Renal cortical epithelial cell (primary cell): ENCODE data around the gene TMEM43. TPM values are rescaled to one million over a fixed set of nuclear protein-coding genes. Genes with fewer than 3 reads are reported as not detected.
"Not testable (repeated sequence)": the region's sequence is repeated elsewhere in the genome, so short reads cannot be mapped to it uniquely, and the experiment has no call there.

Source experiments
- DNase-seq: peaks from one replicate; pipeline ENCODE4 v3.0.0-alpha.2; 2011; ENCODE audit warnings: low read depth
- total RNA-seq: library from RNA; depleted of rRNA; stranded (reverse); fragments of >200 nt; gene quantifications from 2 replicates; pipeline ENCODE4 v1.2.3, GENCODE V29; 2014

Gene TMEM43, protein sequence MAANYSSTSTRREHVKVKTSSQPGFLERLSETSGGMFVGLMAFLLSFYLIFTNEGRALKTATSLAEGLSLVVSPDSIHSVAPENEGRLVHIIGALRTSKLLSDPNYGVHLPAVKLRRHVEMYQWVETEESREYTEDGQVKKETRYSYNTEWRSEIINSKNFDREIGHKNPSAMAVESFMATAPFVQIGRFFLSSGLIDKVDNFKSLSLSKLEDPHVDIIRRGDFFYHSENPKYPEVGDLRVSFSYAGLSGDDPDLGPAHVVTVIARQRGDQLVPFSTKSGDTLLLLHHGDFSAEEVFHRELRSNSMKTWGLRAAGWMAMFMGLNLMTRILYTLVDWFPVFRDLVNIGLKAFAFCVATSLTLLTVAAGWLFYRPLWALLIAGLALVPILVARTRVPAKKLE
- 53.5 and 76.2 TPM in 2 replicates for total RNA-seq

DNA sequence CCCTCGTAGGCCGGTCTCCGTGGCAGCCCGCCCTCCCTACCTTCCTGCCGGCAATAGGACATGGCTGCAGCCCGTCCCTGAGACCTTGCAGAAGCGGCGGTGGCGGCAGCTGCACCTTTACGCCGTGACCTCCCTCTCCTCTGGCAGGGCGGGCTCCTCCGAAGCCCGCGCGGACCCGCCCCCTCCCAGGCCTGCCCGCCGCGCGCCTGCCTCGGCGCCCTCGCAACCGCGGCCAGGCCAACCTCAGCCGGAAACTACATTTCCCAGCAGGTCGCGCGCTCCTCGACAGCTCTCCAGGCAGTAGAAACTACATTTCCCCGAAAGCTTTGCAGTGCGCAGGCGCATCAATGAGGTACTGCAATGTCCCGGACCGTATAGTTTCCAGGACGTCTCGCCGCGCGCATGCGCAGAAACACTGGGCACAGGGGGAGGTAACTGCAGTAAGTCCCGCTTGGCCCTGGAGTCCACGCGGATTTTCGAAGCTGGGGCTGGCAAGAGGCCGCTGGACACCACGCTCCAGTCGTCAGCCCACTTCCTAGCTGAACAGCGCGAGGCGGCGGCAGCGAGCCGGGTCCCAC lies at the start of gene TMEM43, which contains the start of gene CHCHD4:
TSS of gene TMEM43 (plus strand) at position 438 of the 578 bp plus-strand sequence. CDS start 142 bp downstream, outside the sequence.
TSS of gene CHCHD4 (minus strand) at position 256 of the 578 bp plus-strand sequence. CDS start at position 62, 194 bp downstream.
- DNase-seq, result peak; percentile 99

DNA sequence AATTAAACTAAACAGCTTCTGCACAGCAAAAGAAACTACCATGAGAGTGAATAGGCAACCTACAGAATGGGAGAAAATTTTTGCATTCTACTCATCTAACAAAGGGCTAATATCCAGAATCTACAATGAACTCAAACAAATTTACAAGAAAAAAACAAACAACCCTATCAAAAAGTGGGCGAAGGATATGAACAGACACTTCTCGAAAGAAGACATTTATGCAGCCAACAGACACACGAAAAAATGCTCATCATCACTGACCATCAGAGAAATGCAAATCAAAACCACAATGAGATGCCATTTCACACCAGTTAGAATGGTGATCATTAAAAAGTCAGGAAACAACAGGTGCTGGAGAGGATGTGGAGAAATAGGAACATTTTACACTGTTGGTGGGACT lies 49.6 kb upstream of the TMEM43 start:
- DNase-seq, result not testable (repeated sequence)

DNA sequence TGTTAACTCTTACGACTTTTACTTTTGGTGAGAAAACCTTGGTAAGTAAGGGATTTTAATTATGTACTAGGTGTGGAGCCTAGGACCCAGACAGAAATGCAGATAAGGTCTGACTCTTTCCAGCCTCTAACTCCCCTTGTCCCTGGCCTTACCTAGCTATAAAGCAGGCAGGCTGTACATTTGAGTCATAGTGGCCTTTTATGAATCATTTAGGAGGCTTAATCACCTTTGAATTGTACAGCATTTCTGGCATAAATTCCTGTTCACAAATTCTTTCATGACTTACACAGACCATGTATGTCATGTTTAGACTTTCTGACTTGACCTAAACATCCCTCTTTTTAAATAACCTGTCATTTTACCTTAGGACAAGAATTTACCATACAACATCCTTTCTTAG lies 47.5 kb upstream of the TMEM43 start:
- peak; percentile 18 for DNase-seq

DNA sequence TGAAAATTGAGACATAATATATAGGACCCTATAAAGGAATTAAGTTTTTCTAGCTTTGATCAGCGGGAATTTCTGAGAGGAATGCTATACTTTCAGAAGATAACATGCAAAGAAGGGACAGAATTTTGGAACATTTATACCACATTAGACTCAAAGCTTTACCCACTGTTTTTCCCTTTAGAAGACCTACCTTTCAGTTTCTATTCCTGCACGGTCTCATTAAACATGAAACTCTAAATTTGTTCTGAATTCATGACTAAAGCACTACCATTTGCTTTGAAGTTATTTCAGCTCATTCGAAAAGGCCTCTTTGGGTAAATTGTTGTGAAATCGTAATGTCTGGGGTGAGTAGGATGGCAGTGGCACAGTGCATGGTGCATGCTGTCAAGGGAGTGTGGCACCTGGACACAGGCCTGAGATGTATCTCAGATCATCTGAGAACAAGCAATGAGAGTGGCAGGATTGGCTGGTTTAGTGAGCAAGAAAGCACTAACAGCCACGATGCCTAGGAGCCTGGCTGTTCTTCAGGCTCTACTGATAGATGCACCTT lies 42.7 kb upstream of the TMEM43 start:
- no peak for DNase-seq

DNA sequence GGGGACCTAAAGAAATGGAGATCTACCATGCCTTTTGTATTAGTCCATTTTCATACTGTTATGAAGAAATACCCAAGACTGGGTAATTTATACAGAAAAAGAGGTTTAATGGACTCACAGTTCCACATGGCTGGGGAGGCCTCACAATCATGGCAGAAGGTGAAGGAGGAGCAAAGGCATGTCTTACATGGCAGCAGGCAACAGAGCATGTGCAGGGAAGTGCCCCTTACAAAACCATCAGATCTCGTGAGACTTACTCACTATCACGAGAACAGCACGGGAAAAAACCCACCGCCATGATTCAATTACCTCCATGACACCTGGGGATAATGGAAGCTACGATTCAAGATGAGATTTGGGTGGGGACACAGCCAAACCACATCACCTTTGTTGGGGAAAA lies 37.4 kb upstream of the TMEM43 start:
- DNase-seq, result not testable (repeated sequence)

GRCh38 chr3:14091959-14092358 lies 32.9 kb upstream of the TMEM43 start:
- DNase-seq, result not testable (repeated sequence)

- DNase-seq, result no peak
Measured at GRCh38 chr3:14092464-14092863, 32.4 kb upstream of the TMEM43 start.

DNA sequence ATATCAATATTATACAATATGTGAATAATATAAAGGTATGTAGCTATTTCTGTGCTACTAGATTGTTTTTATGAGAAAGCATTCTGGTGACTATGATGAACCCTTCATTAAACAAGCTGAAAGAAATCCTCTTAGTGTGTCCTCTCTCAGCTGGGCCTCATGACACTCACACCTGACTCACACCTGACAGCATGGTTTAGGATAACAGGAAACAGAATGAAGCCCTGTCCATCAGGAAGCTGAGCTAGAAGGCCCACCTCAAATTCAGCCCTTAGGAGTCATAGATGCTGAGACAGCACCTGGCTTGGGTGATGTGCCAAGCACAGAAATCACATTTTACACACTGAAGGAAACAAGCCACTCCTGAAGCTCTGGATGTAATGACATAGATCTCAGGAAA lies 31.0 kb upstream of the TMEM43 start:
- DNase-seq, result peak; percentile 23

- no peak for DNase-seq
Measured at GRCh38 chr3:14096742-14097141, 28.1 kb upstream of the TMEM43 start.

- DNase-seq, result no peak
Measured at GRCh38 chr3:14097616-14098391, 27.0 kb upstream of the TMEM43 start.

DNA sequence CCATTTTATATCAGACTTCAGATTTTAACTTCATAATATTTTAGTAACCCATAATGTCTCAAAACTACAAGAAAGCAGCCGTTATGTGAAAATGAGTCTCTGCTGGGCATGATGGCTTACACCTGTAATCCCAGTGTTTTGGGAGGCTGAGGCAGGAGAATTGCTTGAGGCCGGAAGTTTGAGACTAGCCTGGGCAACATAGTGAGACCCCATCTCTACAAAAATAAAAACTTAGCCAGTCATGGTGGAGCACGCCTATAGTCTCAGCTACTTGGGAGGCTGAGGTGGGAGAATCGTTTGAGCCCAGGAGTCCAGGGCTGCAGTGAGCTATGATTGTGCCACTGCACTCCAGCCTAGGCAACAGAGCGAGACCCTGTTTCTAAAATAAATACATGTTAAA lies 15.0 kb upstream of the TMEM43 start:
- DNase-seq, result not testable (repeated sequence)

GRCh38 chr3:14110699-14111098 lies 14.2 kb upstream of the TMEM43 start:
- DNase-seq, result peak; percentile 36

DNA sequence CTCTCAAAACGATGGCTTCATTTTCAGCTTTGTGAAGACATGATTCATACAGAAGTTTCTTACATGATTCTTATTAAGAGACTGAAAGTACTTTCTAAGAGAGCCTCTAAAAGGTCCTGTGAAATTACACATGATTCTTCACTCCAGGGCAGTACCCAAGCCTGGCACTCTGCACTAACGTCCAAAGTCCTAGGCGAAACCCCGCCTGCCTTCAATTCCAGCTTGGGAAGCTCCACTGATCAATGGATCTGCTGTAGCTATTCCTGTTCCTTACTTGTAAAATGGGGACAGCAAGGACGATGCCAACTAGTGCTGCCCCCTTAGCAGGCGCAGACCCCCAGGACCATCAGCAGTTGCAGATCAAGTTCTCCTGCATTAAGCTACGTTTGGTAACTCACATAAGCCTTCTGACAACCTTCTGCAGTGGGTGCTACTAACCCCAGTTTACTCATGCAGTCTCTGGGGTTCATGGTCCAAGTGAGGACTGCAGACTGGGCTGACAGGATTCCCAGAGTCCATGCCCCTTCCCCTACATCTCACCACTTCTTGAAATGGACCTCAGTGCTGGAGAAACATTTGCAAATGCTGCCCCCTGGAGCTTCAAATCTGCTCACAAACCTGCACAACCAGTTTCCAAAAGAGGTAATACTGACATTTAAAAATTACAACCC lies 10.8 kb upstream of the TMEM43 start:
- no peak for DNase-seq

DNA sequence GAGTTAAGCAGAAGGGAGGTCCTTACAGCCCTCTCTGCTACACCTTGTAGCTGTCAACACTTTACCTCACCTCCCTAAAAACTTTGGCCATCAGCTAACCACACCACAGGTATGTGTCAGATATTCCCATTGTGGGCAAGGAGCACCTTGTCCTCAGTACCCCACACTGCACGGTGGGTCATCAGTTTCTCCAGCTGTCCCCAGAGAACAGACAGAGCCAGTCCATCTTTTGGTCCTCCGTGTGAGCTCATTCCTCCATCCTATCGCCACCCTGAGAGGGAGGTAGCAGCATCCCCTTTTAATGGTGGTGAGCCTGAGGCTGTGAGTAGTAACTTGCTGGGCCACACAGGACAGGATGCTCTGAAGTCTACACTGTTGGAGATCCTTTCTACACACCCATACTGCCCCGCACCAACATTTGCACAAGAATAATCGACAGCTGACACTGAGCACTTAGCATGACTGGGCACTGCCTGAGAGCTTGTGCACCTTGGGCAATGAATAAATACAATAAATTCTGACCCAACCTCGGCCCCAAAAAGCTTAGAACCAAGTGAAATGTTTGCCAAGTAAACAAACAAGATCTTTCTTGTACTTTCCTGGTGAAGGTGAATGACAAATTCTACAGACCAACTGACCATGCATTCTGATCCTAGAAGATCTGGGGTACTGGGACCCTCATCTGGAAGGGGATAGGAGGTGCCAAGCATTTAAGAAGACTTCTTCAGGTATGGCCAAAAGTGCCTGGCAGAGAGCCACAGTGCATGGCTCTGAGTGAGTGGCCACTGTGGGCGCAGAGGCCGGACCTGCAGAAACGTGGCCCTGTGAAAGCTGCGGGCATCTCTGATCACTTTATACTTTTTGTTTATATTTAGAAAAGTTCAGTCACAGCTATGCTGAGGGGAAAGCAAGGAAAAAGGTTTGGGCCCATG lies 7.1 kb upstream of the TMEM43 start:
- DNase-seq, result no peak

GRCh38 chr3:14118400-14119381 lies 6.2 kb upstream of the TMEM43 start:
- peak; percentile 79 for DNase-seq

DNA sequence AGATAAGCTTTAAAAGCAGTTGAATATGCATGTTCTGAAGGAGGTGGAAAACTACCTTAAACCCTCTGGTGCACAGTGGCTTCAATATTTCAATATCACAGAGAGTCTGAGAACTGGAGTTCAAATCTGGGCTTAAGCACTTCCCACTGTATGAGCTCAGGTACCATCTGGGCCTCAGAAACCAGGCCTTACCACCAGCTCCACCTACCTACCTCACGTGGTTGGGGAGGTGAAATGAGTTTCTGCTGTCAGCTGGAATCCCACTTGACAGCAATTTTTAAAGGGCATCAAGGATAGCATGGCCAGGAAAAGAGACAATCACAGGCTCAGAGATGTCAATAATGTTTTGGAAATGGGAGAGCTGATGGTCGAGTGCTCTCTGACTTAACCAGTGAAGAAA lies 5.2 kb upstream of the TMEM43 start:
- no peak for DNase-seq

DNA sequence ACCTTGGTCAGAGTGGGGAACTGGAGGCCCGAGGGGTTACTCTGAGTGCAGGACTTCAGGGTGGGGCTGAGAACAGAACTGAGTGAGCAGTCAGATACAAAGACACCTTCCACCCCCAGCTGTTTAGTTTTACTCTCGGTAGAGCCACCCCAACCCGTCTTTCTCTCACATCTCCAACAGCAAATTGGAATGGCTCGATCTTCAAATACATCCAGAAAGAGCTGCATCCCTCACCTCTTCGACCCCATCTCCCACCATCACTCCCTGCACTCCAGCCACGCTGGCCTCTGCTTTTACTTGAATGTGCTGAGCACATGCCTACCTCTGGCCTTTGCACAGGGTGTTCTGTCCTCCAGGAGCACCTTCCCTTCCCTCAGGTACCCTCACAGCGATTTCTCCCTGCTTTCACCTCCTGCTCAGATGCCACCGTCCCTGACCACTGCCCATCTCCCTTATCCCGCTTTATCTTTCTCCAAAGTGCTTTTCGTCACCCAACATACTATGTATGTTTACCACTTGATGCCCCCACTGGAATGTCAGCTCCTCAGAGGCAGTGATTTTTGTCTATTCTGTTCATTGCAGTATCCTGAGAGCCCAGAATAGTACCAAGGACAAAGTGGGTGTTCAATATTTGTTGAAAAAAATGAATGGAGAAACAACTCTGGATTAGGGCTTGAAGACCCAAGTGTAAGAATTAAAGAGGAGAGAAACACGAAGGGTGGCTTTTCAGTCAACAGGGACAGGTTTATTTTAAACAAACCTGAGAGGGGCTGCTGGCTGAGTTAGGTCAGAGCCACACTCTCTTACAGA lies 4.5 kb upstream of the TMEM43 start:
- no peak for DNase-seq

- not testable (repeated sequence) for DNase-seq
Measured at GRCh38 chr3:14120921-14121448, 3.9 kb upstream of the TMEM43 start.
